ENCODE results near the gene CAMSAP3.
"Not testable (repeated sequence)": the region's sequence is repeated elsewhere in the genome, so short reads cannot be mapped to it uniquely, and the experiment has no call there.

Gene CAMSAP3

GRCh38 chr19:7575434-7576040, 20.1 kb upstream of the CAMSAP3 start:
- no peak for DNase-seq

GRCh38 chr19:7577422-7577821, 18.2 kb upstream of the CAMSAP3 start:
- DNase-seq, result not testable (repeated sequence)

GRCh38 chr19:7578127-7578526, 17.5 kb upstream of the CAMSAP3 start:
- DNase-seq, result no peak

- DNase-seq, result no peak
These were observed 16.5 kb upstream of the CAMSAP3 start for GRCh38 chr19:7579182-7579581.

GRCh38 chr19:7582446-7582845, 13.2 kb upstream of the CAMSAP3 start:
- DNase-seq, result no peak

GRCh38 chr19:7589822-7590221, 5.8 kb upstream of the CAMSAP3 start:
- no peak for DNase-seq

GRCh38 chr19:7590256-7590655, 5.4 kb upstream of the CAMSAP3 start:
- no peak for DNase-seq

- DNase-seq, result no peak
These were observed 711 bp downstream of the CAMSAP3 start for GRCh38 chr19:7596211-7596937.

- DNase-seq, result no peak
These were observed 2.0 kb downstream of the CAMSAP3 start for GRCh38 chr19:7597689-7598088.

GRCh38 chr19:7598180-7598579, 2.5 kb downstream of the CAMSAP3 start:
- DNase-seq, result no peak

- DNase-seq, result no peak
These were observed 5.1 kb downstream of the CAMSAP3 start for GRCh38 chr19:7600721-7601120.

- no peak for DNase-seq
These were observed 6.7 kb downstream of the CAMSAP3 start for GRCh38 chr19:7602240-7602934.

GRCh38 chr19:7602935-7603497, 7.4 kb downstream of the CAMSAP3 start:
- DNase-seq, result no peak

- DNase-seq, result no peak
These were observed 8.3 kb downstream of the CAMSAP3 start for GRCh38 chr19:7603919-7604318.

- no peak for DNase-seq
These were observed 10.0 kb downstream of the CAMSAP3 start for GRCh38 chr19:7605490-7606222.

GRCh38 chr19:7606289-7606688, 10.6 kb downstream of the CAMSAP3 start:
- DNase-seq, result no peak

- DNase-seq, result no peak
These were observed 11.7 kb downstream of the CAMSAP3 start for GRCh38 chr19:7607212-7607873.

GRCh38 chr19:7607874-7608560, 12.4 kb downstream of the CAMSAP3 start:
- no peak for DNase-seq

- no peak for DNase-seq
These were observed 15.0 kb downstream of the CAMSAP3 start for GRCh38 chr19:7610491-7611240.

- DNase-seq, result no peak
These were observed 16.0 kb downstream of the CAMSAP3 start for GRCh38 chr19:7611541-7612279.

Measured in hippocampal formation (tissue), 2 donors.